HK-2 (cell line): Measurements from ENCODE around the gene F2R.
A peak's percentile ranks its signal among the peaks of the same experiment; 100 is the strongest.
"Not testable (repeated sequence)": the region's sequence is repeated elsewhere in the genome, so short reads cannot be mapped to it uniquely, and the experiment has no call there.

ENCODE experiments used
- DNase-seq: peaks from one replicate; pipeline ENCODE4 v3.0.0-alpha.2; 2018; ENCODE audit not compliant: unreplicated experiment

Gene F2R

DNA sequence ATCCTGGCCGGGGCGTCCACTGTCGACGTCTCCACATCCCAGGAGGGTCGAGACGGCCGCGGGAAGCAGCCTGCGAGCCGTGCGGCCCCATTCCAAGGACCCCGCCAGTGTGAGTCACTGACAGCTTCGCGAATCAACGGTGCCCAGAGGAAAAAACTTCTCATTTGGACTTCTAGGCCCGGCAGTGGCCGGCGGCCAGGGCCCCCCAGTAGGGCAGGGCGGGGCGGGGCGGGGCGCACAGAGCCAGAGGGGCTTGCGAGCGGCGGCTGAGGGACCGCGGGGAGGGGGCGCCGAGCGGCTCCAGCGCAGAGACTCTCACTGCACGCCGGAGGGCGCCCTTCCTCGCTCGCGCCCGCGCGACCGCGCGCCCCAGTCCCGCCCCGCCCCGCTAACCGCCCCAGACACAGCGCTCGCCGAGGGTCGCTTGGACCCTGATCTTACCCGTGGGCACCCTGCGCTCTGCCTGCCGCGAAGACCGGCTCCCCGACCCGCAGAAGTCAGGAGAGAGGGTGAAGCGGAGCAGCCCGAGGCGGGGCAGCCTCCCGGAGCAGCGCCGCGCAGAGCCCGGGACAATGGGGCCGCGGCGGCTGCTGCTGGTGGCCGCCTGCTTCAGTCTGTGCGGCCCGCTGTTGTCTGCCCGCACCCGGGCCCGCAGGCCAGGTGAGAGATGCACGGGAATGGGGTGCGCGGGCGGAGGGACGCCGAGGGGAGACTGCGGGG is at the start of gene F2R:
Gene F2R, plus strand, starts transcription at position 391 of the 720 bp plus-strand sequence. Its CDS starts 182 bp downstream, at position 573.
- DNase-seq, result peak; percentile 42

DNA sequence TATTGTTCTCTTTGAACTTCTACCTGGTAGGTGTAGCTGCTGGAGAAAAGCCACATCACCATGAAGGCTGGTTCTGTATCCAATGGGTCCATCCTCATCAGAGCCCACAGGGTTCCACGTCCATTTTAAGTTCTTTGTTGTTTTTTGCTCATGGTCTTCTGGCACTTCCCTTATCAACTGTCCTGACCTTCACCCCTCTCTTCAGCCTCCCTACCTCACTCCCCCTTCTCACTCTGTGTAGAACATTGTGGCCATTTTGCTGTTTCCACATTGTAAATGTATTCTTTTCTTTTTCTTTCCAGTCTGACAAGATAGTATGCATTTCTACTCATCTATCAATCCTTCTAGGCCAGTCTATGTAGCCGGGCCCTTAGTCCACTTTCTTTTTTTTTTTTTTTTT is 48.4 kb upstream of the F2R start:
- no peak for DNase-seq

DNA sequence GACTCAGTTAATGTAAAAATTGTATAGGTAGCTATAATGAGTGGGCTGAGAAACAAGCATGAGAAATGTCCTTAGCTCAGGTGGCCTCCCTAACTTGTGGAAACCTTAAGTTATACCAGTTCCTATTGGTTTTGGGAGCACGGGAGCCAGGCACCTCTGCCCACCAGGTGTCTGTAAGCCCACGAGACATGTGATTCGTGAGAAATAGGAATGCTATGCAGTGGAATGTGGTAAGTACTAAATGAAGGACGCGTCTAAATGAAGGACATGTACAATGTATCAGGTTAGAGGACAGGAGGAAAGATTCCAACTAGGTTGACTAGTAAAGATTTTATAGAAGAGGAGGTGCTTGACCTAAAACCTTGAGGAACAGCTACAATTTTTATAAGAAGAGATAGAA is 46.7 kb upstream of the F2R start:
- DNase-seq, result no peak

DNA sequence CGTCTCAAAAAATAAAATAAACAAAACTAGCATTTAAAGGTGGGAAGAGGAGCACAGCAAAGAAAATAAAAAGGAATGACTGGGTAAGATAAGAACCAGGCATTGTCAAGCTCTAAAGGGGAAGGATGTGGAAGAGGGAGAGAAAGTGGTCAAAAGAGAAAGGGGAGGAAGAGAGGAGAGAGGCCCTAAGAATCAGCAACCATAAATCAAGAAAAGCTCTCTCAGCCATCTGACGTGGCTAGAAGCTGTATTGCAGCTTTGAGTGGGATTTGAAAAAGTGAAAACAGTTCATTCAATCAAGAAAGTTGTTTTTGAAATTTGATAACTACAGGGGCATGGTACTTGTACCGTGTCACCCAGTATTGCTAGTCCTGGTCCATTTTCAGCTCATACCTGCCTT is 45.4 kb upstream of the F2R start:
- no peak for DNase-seq

DNA sequence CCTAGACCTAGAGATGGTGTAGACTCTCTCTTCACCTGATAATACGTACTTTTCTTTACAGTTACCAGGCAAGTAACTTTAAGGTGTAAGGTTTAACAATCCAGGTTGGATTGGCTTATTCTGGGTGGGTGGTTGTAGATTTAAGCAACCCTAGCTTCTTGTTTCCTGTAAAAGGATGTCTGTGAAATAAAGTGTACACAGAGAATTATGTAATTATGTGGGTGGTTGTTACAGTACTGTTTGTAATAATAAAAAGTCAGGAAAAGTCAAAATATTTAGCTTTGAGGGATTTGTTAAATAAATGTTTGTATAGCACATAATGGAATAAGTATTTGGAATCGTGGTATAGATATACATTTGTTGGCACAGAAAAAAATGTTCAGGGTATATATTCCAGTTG is 43.7 kb upstream of the F2R start:
- no peak for DNase-seq

DNA sequence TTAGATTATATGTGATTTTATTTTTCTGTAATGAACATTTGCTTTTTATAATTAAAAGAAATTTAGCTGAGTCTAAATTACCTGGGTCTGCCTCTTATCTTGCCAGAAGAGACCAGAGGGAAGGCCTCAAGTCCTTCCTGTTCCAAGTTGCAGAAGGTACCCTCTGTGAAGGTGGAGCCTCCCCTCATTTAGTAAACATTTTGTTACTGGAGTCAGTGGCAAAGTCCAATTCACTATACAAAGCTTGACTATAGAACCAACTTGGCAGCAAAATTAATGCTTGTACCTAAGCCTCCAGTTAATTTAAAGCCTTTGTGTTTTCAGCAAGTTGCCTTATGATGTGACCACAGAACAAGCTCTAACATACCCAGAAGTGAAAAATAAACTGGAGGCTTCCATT is 42.8 kb upstream of the F2R start:
- no peak for DNase-seq

DNA sequence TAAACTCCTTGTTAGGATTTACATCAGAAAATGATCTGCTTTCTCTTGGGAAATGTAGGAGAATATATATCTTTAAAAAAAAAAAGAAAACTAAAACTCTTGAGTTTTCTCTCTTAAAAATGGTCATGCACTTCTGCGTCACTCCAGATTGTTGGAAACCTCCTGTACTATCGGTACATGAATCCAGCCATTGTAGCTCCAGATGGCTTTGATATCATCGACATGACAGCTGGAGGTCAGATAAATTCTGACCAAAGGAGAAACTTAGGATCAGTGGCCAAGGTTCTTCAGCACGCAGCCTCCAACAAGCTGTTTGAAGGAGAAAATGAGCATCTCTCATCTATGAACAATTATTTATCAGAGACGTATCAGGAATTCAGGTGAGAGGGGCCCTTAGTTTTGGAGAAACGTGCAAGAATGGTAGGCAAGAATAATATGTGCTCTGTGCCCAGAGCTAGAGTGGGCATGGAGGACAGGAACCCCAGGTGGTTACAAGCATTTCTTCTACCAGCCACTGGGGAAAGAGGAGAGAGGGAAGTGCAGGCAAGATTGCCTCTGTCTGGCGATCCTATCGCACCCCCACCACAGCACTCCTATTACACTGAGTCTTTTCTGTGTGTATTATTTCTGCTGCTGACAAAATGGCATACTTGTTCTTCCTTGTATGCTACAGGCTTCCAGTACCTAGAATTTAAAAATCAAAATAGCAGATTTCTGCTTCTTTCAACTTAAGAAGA is 41.4 kb upstream of the F2R start:
- DNase-seq, result no peak

DNA sequence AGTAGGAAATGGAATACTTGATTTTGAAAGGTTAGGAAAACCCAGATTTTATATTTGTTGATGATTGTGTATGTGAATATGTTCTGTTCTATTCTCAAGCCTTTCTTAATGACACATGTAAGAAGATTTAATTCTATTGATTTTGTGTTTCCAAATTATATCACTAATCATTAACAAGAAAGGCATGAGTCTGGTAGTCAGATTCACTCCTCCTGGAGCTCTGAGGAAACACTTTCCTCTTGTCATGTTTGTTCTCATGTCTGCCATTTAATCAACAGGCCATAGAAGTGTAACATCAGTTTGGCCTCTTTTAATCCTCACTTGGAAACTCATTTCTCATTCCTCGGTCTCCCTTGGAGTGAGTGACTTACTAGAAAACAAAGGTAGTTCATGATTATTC is 40.6 kb upstream of the F2R start:
- DNase-seq, result no peak

DNA sequence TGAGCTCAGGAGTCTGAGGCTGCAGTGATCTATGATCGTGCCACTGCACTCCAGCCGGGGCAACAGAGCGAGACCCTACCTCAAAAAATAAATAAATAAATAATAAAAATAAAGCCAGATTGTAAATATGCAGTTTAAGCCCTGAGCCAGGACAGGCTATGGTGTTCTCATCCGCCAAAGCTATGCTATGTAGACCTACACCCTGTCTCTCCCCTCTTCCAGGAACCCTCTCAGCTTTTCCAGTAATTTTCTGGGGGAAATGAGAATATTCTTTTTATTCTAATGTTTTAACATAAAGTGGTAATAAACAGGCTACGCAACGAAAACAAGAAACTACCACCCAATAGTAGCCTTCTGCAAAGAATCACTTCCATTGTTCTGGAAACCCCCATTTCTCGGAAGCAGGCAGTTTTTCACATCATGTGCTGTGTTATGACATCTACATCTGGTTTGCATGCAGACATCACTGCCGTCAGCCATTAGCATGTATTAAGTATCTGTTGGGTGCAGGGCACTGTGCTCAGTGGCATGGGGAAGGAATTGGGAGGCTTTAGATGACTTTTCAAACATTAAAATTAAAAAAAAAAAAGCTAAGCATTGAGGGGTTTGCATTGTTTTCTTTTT is 38.0 kb upstream of the F2R start:
- DNase-seq, result no peak

DNA sequence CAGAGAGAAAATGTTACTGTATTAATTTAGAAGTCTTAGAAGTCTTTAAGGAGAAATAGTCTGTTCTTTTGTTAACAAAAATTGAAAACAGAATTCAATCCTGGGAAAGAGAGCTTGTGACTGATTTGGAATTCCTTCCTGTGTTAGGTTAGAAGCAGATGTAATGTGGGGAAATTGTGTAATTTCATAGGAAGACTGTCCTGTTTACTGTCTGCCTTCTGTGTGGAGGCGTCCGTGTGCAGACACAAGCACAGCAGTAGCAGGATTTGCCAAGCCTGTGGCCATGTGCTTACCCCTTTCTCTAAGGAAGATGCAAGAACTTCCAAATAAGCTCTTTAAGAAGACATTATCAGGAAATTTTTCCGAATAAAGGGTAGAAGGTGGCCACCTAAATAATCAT is 36.7 kb upstream of the F2R start:
- no peak for DNase-seq

DNA sequence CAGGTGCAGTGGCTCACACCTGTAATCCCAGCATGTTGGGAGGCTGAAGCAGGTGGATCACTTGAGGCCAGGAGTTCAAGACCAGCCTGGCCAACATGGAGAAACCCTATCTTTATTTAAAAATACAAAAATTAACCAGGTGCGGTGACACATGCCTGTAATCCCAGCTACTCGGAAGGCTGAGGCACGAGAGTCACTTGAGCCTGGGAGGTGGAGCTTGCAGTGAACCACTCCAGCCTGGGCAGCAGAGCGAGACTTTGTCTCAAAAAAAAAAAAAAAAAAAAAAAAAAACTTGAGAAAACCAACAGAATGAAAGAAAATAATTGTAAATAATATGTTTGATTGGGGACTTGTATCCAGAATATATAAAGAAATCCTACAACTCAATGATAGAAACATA is 35.1 kb upstream of the F2R start:
- DNase-seq, result not testable (repeated sequence)

DNA sequence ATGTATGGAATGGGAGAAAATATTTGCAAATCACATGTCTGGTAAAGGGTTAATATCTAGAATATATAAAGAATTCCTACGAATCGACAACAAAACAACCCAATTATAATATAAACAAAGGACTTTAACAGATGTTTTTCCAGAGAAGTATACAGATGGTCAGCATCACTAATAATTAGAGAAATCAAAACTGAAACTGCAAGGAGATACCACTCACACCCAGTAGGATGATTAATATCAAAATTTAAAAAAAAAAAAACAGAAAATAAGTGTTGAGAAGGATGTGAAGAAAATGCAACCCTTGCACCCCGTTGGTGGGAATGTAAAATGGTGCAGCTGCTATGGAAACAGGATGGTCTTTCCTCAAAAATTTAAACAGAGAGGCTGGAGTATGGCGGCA is 34.6 kb upstream of the F2R start:
- no peak for DNase-seq

DNA sequence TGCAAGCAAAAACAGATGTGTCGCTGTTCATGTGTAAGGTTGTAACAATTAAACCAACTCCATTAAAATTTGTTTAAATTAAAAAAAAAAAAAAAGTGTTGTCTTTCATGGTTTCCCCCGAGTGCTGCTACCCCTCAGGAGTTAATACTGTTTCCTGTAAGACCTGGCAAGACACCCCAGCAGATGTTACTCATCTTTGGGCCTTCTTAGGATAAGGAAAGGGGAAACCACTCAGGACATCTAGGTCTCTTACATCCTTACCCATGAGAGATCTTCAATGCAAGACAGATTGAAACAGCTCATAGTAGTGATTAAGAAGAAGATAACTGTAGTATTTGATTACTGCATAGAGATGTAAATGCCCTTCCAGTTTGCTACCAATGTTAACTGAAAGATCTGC is 33.5 kb upstream of the F2R start:
- no peak for DNase-seq

DNA sequence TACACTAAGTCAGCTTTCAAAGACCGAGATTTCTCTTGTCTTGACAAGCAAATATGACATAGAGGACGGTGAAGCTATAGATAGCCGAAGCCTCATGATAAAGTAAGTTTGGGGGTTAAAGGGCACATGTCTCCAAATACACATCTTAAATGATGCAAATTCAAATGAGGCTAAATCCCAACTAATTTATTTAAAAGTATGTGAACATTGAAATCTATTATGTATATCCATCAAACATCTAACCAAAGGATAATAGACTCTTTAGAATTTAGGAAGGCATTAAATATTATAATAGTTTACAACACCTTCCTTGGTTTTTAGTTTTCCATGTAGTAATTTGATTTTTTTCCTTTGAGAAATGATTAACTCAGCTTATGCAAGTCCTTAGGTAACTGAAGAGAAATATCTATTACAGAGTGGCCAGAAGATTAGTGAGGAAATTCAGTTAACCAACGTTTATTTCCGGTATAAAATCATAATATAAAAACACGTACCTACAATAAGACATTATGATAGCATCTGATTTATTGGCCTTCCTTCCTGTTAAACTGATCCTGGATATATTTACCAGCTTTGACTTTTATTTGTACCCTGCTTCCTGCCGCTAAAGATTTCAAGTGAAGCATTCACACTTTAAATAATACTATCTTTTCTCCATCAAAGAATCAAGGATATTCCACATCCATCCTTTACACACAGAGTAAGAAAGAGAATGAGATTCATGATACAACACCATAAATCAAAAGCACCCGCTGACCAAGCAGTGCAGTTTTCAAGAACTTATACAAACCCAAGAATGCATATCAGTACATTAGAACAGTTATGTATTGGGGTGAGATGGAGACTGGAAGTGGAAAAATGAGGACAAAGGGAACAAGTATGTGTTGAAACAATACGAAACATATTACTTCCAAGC is 31.9 kb upstream of the F2R start:
- no peak for DNase-seq

DNA sequence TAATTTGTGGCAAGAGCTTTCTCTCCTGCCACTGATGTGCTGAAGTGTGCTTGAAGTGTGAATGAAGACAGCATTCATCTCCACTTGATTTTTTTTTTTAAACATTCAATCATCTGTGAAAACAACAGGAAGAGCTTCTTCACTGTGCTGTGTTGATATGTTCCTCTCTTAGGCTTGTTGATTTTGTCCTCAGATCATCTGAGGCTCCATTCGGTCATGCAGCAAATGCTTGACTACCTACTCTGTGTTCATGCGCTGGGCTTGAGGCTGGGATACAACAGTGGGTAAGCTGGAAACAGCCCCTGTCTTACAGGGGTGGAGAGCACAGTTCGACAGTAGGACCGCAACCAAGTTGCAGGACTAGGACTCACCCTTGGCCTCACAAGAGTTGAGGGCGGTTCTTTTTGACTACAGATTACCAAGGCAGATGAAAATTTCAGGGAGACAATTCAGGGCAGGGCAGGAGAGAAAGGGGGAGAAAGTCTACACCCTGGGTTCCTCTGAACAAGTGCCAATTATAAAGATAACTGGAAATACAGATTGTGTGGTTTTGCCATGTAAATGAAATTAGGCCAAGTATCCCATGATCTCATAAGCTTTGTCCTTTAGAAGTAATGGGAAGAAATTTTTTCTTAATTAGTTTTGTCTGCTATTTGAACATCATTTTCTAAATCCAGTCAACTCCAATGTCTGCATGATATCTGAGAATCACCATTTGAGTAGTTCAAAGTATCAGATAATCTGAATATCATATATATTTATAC is 31.0 kb upstream of the F2R start:
- DNase-seq, result no peak

DNA sequence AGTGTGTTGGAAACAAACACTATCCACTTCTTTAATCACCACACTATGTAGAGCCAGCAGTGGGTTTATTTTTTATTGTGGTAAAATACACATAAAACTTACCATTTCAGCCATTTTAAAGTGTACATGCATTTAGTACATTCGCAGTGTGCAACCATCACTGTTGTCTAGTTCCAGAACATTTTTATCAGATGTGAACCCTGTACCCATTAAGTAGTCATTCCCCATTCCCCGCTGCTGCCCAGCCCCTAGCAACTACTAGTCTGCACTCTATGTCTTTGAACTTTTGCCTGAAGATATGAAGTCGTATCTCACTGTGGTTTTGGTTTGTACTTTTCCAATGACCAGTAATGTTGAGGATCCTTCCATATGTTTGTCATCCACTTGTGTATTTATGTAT is 30.2 kb upstream of the F2R start:
- DNase-seq, result no peak

DNA sequence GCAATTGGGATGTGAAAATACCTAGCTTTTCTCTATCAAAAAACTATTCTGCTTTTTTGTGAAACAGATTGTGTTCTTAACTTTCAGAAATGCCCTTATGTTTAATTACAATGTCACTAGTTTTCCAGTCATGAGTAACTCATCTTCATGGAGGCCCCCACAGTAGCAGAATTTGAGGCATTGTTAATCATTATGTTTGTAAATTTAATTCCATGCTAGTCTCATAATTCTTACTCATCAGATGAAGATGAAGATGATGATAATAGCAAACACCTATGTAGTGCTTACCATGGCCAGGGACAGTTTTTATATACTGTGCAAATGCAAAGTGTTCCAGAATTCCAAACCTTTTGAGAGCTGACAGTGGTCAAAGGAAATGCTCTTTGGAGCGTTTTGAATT is 27.7 kb upstream of the F2R start:
- DNase-seq, result no peak

DNA sequence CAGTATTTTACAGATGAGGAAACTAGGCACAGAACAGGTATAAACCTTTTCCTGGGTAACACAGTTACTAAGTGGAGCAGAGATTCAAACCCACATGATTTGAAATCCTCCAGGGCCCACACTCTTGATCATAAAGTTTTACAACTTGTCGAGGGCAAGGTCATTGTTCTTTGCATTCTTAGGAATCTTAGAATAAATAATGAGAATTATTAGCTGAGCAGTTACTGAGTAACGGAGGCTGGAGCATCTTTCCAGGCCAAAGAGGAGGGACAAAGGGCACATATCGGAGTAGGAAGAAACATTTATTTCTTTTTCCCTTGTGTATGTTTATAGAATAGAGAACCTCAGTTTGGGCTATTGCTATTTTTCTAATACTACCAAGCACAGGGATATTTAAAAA is 27.1 kb upstream of the F2R start:
- DNase-seq, result no peak

DNA sequence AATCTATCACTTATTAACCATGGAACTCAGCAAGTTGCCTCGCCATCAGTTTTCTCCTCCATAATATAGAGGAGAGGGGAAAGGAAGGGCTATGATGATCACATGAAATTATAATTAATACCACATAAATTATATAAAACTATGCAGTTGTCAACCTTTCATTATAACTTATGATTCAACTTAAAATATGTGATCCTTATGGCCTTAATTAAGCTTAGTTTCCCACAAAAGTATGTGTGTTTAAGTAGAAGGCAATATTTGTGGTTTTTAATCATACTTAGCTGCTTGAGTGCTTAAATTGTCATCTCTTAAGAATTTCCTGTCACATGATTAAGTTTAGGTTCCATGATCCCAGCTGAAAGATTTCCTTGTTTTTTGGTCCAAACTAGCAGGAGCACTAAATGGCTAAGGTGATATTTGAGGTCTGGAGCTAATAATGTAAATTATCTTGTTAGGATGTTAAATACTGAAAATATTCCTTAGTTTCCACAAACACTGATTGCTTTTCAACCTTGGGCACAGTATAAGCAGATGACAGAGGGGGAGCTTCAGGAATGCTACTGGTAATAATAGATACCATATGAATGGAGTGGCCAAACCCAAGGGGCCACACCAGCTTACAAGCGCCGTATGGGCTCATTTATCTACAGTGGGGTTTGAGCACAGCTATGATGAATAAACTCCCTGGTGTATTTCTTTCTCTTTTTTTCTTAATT is 26.4 kb upstream of the F2R start:
- no peak for DNase-seq

DNA sequence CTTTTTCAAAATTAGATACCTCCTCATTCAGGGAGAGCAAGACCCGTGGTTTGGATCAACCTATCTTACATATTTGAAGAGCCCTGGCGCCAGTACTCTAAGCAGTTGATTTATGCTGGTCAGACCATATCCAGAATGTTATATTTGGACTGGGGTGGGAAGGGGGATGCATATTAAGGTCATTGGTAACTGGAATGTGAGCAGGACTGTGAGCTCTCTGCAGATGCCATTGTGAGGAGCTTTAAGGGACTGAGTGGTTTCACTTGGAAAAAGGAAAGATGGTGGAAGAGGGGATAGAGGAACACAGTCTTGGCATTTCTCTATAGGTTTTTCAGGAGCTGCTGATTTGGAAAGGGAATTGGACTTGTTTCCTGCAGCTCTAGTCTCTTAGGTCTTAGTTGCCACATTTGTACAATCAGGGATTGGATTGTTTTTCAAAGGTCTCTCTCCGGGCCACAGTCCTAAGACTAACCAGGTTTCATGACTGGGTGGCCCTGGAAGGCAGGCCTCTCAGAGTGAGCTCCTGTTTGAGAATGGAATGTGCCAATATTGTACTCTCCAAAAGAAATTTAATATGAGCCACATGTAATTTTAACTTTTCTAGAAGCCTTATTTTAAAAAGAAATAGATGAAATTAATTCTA is 25.8 kb upstream of the F2R start:
- DNase-seq, result peak; percentile 13
